DND-41 (cell line): ENCODE results near the gene OR10G8.

Experiments used
- ATAC-seq: fragments of 200-7000 bp; cut with Tn5 transposase; 3 replicates; pipeline ENCODE4 v1.9.1; 2021; ENCODE audit warnings: low read depth; ENCODE audit not compliant: insufficient read depth
- DNase-seq: peaks from one replicate; pipeline ENCODE4 v3.0.0-alpha.2; 2020
- H2AFZ ChIP-seq: 2 replicates; pipeline ENCODE4 v1.6.0; 2012; ENCODE audit warnings: low read depth, low read length
- H3K27ac ChIP-seq: 2 replicates; pipeline ENCODE4 v1.5.1; 2012; ENCODE audit warnings: low read length, inconsistent platforms
- H3K27me3 ChIP-seq: fragments of 200-600 bp; sonication (generic); 2 replicates; pipeline ENCODE4 v1.6.0; 2012; ENCODE audit warnings: low read length, mild to moderate bottlenecking, inconsistent platforms; ENCODE audit not compliant: insufficient read depth, poor library complexity
- H3K36me3 ChIP-seq: 2 replicates; pipeline ENCODE4 v1.5.1; 2012; ENCODE audit warnings: low read length, inconsistent platforms; ENCODE audit not compliant: insufficient read depth
- H3K4me1 ChIP-seq: 2 replicates; pipeline ENCODE4 v1.5.1; 2012; ENCODE audit warnings: mild to moderate bottlenecking, low read length; ENCODE audit not compliant: insufficient read depth
- H3K4me2 ChIP-seq: 2 replicates; pipeline ENCODE4 v1.6.0; 2012; ENCODE audit warnings: mild to moderate bottlenecking, moderate library complexity, low read length, inconsistent platforms; ENCODE audit not compliant: insufficient read depth
- H3K4me3 ChIP-seq, 2 experiments: fragments of 200-600 bp in 1 of 2; shearing (Covaris generic) in 1 of 2; 2 replicates each; pipeline ENCODE4 v1.5.1; 2012 to 2016; ENCODE audit warnings: inconsistent platforms in 2 of 2, low read length in 2 of 2, mild to moderate bottlenecking in 2 of 2, low read depth in 1 of 2, moderate library complexity in 1 of 2
- H3K79me2 ChIP-seq: 2 replicates; pipeline ENCODE4 v1.6.0; 2012; ENCODE audit warnings: low read length, inconsistent platforms; ENCODE audit not compliant: insufficient read depth
- H3K9ac ChIP-seq: 2 replicates; pipeline ENCODE4 v1.6.0; 2012; ENCODE audit warnings: low read depth, mild to moderate bottlenecking, inconsistent platforms, low read length, moderate library complexity
- H3K9me3 ChIP-seq: 2 replicates; pipeline ENCODE4 v1.5.1; 2012; ENCODE audit warnings: low read length, moderate library complexity, mild to moderate bottlenecking, inconsistent platforms; ENCODE audit not compliant: insufficient read depth, severe bottlenecking
- H4K20me1 ChIP-seq: 2 replicates; pipeline ENCODE4 v1.6.0; 2012; ENCODE audit warnings: low read length; ENCODE audit not compliant: insufficient read depth
- EZH2 ChIP-seq: IDR thresholded peaks from 3 replicates; pipeline ENCODE4 v1.6.1; 2012; ENCODE audit warnings: borderline replicate concordance, low read depth, mild to moderate bottlenecking, moderate library complexity, low read length, inconsistent platforms; ENCODE audit not compliant: severe bottlenecking
- TF ChIP-seq, protein P1 (sequence below): IDR thresholded peaks from 2 replicates; pipeline ENCODE4 v1.5.1; 2012; ENCODE audit warnings: borderline replicate concordance, low read length, moderate library complexity, mild to moderate bottlenecking; ENCODE audit not compliant: poor library complexity, severe bottlenecking; ENCODE audit errors: extremely low read depth

The OR10G8 gene

DNA sequence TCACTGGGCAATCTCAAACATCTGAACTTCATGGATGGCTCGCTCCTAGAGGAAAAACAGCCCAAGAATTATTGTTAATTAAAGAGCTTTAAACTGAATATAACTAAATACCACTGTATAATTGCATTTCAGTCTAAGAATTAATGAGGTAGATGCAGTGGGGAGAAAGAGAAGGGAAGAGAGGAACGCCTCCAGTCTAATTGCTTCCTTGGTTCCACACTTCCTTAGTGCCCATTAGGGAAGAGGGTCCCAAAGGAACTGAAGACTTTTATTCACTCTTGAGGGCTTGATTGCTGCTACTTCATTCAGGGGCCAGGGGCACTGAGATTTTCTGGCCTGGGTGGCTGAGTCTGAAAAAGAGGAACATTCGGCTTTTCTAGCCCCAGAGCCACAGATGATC is 26.4 kb downstream of the OR10G8 start:
- Histone ChIP-seq H3K9me3 (no peaks in the 10 kb centered on the region), H4K20me1 (no peaks in the 10 kb centered on the region), H2AFZ (no peak overlapping the region), H3K27ac (no peak overlapping the region), H3K4me3 (no peak overlapping the region), H3K27me3 (peaks cover 7% of the 10 kb centered on the region), H3K4me2 (no peak overlapping the region), H3K4me1 (no peaks in the 10 kb centered on the region), H3K79me2 (no peaks in the 10 kb centered on the region), H3K36me3 (no peaks in the 10 kb centered on the region), H3K9ac (no peak overlapping the region)
- no peak for ATAC-seq
- no peak for DNase-seq
- TF ChIP-seq, protein P1, sequence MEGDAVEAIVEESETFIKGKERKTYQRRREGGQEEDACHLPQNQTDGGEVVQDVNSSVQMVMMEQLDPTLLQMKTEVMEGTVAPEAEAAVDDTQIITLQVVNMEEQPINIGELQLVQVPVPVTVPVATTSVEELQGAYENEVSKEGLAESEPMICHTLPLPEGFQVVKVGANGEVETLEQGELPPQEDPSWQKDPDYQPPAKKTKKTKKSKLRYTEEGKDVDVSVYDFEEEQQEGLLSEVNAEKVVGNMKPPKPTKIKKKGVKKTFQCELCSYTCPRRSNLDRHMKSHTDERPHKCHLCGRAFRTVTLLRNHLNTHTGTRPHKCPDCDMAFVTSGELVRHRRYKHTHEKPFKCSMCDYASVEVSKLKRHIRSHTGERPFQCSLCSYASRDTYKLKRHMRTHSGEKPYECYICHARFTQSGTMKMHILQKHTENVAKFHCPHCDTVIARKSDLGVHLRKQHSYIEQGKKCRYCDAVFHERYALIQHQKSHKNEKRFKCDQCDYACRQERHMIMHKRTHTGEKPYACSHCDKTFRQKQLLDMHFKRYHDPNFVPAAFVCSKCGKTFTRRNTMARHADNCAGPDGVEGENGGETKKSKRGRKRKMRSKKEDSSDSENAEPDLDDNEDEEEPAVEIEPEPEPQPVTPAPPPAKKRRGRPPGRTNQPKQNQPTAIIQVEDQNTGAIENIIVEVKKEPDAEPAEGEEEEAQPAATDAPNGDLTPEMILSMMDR = no peak
- TF ChIP-seq EZH2 = no peak

- Histone ChIP-seq H3K36me3 (no peaks in the 10 kb centered on the region), H3K4me3 (no peak overlapping the region), H3K9ac (no peak overlapping the region), H3K27ac (no peak overlapping the region), H4K20me1 (no peaks in the 10 kb centered on the region), H2AFZ (no peak overlapping the region), H3K27me3 (peaks cover 3% of the 10 kb centered on the region), H3K79me2 (no peaks in the 10 kb centered on the region), H3K4me2 (no peak overlapping the region), H3K4me1 (peaks cover 3% of the 10 kb centered on the region), H3K9me3 (no peaks in the 10 kb centered on the region)
- DNase-seq (no peak), ATAC-seq (no peak)
- TF ChIP-seq, protein P1 = no peak
- TF ChIP-seq EZH2 = no peak
These were observed 42.1 kb downstream of the OR10G8 start for GRCh38 chr11:124068601-124069110.

DNA sequence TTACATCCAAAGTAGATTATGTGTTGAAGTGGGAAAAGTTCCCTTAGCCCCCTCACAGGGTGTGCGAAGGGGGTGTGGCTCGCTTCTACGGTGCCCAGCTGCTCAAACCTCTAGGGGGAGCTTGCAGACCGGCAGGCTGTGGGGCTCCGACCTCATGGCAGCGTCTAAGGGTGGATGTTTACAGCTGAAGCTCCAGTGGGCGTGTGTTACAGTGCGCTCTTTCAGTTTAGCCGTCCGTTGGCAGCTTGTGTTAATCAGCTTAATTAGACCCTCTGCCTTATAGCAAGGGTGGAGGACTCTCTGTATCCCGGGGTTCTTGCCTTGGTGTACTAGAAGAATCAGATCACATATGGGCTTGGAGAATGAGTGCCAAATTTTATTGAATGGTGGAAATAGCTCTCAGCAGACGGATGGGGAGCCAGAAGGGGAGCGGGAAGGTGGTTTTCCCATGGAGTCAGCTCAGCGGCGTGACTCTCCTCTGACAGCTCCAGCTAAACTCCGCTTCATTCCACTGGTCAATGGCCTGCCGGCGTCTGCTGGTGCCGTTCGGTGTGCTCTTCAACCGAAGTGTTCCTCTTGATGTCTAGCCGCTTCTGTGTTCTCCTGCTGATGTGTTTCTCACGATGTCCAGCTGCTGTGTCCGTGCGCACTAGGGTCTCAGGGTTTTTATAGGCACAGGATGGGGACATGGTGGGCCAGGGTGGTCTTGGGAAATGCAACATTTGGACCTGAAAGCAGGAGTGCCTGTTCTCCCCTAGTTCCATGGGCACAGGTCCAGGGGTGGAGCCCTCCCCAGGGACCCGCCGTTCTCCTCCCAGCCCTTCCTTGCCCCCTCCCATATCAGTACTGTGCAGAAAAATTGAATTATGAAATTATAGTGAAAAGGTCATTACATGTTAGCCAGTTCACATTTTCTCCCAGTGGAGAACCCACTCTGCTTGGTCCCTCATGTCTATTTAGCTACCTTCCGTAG is 43.1 kb downstream of the OR10G8 start:
- no peaks in the 10 kb centered on the region for H3K36me3 ChIP-seq
- no peaks in the 10 kb centered on the region for H4K20me1 ChIP-seq
- H3K9ac ChIP-seq = no peak overlapping the region
- H3K4me3 ChIP-seq = no peak overlapping the region
- no peak overlapping the region; the same call in 1 of the 2 replicates for H2AFZ ChIP-seq
- ATAC-seq = peak; percentile 98
- H3K9me3 ChIP-seq = no peaks in the 10 kb centered on the region
- peaks cover 3% of the 10 kb centered on the region for H3K4me1 ChIP-seq
- no peaks in the 10 kb centered on the region for H3K79me2 ChIP-seq
- H3K27ac ChIP-seq = no peak overlapping the region
- DNase-seq = peak; percentile 62
- H3K27me3 ChIP-seq = peaks cover 3% of the 10 kb centered on the region
- H3K4me2 ChIP-seq = peak overlapping the region; percentile 46; the same call in 1 of the 2 replicates
- TF ChIP-seq, protein P1 = peak; percentile 68
- no peak for TF ChIP-seq EZH2
